Activated CD8-positive, alpha-beta memory T cell treated with anti-CD3 and anti-CD28 coated beads, Interleukin-2, amount 50 U/mL, for 1 hour (primary cell): Measurements from ENCODE around the gene LRFN4.

Source experiments
- DNase-seq: peaks from one replicate; pipeline ENCODE4 v3.0.0-alpha.2; 2020; ENCODE audit errors: extremely low read depth

Gene LRFN4

GRCh38 chr11:66870616-66871520 lies 14.0 kb downstream of the LRFN4 start:
- DNase-seq: no peak

- DNase-seq: no peak
Observed at GRCh38 chr11:66871521-66871901, 14.6 kb downstream of the LRFN4 start.

GRCh38 chr11:66874232-66874631 lies 17.4 kb downstream of the LRFN4 start:
- DNase-seq: no peak

DNA sequence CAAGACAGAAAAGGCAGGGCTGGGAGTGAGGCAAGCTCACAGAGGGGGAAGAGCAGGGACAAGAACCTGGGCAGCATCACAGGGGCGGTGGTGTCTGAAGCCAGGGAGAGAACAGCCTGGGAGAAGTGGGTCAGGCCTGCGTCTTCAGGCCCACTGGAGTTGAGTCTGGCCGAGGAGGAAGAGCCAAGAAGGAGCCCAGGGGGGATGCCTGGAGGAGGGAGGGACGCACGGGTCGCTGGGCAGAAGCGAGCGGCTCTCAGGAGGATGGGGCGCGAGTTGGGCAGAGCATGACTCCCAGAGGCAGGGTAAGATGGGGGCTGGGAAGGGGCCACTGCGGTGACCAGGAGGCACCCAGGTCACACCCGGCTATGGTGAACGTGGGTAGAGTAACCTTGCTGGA lies 18.5 kb downstream of the LRFN4 start:
- DNase-seq: no peak

GRCh38 chr11:66877588-66878385 lies 20.9 kb downstream of the LRFN4 start:
- DNase-seq: no peak

DNA sequence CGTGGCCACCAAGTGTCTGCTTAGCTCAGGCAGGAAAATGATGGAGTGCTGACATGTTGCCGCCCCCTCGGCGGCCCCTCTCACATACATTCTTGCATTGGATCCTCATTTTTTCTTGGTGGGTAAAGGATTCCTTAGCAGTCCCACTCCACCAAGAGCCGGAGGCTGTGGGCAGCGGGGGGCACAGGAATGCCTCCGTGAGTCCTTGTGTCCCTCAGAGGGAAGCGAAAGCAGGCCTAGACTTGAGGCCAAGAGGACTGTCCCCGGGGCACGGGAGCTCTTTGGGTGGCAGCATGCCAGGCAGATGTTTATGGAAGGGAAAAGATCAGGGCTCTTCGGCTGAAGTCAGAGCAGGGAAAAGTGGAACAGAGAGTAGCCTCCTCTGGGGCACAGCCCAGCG lies 21.6 kb downstream of the LRFN4 start:
- DNase-seq: no peak

GRCh38 chr11:66879000-66879399 lies 22.1 kb downstream of the LRFN4 start:
- no peak for DNase-seq

DNA sequence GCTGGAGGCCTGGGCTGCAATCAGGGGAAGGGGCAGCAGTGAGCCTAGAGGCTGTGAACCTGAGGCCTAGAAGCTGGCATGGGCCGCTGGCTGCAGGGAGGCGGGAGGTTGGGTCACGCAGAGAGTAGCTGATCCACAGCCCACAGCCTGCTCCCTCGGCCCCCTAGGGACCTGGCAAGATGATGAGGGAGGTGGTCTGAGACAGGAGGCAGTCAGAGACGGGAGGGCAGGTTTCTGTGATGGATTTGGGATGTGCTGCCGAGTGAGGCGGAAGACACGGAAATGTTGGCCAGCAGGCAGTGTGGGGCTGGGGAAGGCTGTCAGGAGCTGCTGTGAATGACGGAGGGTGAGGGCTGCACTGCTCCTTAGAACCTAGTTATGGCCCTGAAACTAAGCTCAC lies 22.7 kb downstream of the LRFN4 start:
- DNase-seq: no peak

- DNase-seq: no peak
Observed at GRCh38 chr11:66879999-66880398, 23.1 kb downstream of the LRFN4 start.

DNA sequence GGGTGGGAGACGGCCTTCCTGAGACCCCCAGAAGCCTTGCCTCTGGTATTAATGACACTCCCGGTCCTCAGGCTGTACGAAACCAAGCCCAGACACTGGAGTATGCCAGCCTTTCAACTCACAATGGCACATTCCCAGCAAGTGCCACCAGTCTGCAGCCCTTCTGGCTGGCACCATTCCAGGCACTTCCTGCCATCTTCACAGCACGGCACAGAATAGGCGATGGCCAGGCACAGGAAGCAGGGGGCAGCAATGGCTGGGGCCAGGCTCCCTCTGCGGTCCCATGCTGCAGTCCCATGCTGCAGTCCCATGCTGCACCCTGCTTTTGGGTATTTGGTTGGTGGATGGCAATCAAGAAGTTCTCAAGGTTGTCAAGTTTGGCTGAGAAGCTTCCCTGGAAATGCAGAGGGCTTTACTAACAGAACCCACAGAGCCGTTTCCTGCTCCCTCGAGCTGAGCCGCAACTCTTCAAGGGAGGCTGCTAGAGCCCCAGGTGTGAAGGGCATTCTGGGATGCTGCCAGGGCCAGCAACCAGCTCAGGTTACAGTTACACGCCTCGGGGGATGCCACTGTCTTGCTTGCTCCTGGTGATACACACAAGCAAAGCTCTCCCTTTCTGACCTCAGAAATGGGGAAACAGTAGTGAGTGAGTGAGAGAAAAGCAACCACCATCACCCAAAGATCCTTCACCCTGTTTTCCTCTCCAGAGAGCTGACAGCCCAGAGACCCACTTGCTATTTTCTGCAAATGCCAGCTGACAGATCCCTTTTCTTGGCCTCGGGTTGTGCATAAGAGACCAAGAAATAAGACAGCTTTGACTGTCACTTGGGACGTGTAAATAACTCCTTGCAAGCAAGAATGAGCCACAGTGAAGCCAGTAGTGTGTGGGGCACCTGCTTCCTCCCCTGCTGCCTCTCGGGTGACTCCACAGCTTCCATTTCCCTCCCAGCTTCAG lies 23.9 kb downstream of the LRFN4 start:
- DNase-seq: no peak

DNA sequence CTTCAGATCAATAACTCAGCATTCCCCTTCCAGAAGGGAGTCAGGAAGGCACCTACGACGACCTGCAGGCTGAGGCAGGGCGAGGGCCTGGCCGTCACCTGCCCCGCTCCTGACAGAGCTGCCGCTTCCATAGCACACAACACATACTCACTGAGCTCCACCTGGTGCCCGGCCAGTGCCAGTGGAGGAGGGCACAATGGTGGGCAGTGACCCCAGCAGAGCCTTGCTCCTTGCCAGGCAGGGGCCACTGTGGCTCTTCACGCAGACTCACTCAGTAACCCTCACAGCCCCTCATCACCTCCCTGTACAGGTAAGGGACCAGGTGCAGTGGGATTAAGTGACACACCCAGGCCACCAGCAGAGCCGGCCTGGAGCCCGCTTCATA lies 24.6 kb downstream of the LRFN4 start:
- DNase-seq: no peak

DNA sequence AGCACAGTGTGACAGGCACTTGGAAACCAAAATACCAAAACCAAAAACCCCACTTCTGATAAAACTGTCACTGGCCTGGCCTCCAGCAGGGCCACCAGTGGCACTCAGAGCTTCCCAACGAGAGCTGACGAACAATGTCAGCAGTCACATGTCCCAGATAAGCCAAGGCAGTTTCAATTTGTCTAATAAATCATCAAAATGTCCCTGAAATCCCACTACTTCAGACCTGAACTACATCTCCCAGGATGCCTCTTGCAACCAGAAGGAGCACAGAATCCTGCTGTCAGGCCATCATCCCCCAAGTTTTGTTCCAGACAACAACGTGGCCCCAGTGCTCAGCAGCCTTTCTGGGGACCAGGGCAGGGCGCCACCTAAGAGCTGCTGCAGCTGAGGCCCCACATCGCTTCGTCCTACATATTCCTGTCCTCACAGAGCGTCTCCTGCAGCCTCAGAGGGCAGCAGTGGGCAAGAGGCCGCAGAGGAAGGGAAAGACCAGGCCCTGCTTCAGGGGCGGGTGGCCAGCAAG lies 25.1 kb downstream of the LRFN4 start:
- DNase-seq: no peak

DNA sequence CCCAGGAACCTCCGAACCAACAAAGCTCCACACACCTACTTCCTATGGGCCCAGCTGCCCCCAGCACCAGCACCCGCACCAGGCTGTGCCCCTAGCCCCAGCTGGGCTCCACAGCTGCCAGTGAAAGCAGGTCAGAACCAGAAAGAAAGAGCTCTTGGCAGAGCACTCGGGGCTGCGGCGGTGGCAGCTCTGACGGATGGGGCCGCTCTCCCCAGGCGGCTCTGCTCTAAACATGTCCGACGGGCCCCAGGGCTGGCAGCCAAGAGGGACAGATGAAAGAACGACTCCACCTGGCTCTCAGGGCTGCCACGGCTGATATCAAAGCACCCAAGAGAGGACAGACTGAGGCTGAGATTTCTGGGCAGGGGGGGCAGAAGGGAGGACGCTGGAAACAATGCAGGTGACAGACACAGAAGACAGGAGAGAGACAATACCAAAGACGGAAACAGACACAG lies 25.7 kb downstream of the LRFN4 start:
- no peak for DNase-seq

- no peak for DNase-seq
Observed at GRCh38 chr11:66883016-66883965, 26.4 kb downstream of the LRFN4 start.

GRCh38 chr11:66884443-66884842 lies 27.6 kb downstream of the LRFN4 start:
- no peak for DNase-seq

GRCh38 chr11:66885469-66885868 lies 28.6 kb downstream of the LRFN4 start:
- DNase-seq: no peak

- DNase-seq: no peak
Observed at GRCh38 chr11:66885950-66886440, 29.1 kb downstream of the LRFN4 start.

GRCh38 chr11:66886671-66887221 lies 29.9 kb downstream of the LRFN4 start:
- DNase-seq: no peak

DNA sequence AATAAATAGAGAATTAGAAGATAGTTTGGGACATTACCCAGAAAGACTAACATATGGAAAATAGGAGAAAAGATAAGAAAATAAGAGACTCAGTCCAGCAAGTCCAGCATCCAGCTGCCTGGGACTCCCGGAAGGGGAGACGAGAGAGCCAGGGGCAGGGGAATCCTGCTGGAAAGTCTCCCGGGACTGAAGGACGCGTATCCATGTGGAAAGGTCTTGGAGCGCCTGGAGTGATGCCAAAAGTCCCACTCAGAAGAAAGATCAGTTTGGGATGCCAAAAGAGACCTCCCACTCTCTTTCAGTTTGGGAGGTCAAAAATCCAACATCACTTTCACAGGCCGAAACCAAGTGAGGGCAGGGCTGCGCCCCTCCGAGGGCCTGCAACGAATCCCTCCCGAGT lies 30.7 kb downstream of the LRFN4 start:
- DNase-seq: no peak

DNA sequence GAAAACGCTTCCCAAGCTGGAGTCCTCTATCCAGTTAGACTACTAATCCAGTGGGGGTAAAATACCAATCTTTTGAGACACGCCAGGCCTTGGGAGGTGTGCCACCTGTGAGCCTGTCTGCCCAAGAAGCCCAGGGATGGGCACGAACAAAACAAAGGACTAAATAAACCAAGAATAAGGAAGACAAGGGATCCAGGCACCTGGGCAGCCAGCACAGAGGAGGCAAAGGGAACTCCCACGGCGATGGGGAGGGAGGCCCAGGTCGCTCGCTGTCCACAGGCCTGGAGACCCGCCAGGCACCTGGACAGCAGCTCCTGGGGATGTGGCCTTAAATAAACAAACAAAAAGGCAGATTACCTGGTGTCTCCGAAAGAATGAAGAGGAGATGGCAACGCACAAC lies 31.4 kb downstream of the LRFN4 start:
- DNase-seq: no peak
